Caco-2 (cell line): Measurements from ENCODE around the gene RFTN1. TPM values are rescaled to one million over a fixed set of nuclear protein-coding genes. Genes with fewer than 3 reads are reported as not detected.
A peak's percentile ranks its signal among the peaks of the same experiment; 100 is the strongest.

ENCODE experiments used
- BruUV-seq: library from RNA; stranded (reverse); fragments of 400-500 nt; replicated peaks from 2 replicates; lab custom pipeline; 2021; lab: Mats Ljungman, UMichigan
- CTCF ChIA-PET: fragments of 300-600 bp; sonication (Branson Sonifier 250); formaldehyde crosslinking; loops from one replicate; lab custom pipeline; 2022; ENCODE audit warnings: antibody characterized with exemption; lab: Charles Lee
- POLR2A ChIA-PET: fragments of 300-600 bp; sonication (Branson Sonifier 250); formaldehyde crosslinking; loops from one replicate; lab custom pipeline; 2022; ENCODE audit warnings: antibody characterized with exemption; lab: Charles Lee
- DNase-seq, 2 experiments: peaks; one replicate each; pipeline versions ENCODE4 v3.0.0 to v3.0.0-alpha.2; 2020 to 2022
- H3K27me3 ChIP-seq: replicated peaks from 2 replicates; pipeline ENCODE4 v1.6.0; 2011; ENCODE audit warnings: low read length; ENCODE audit not compliant: control insufficient read depth, insufficient read depth
- H3K36me3 ChIP-seq: 2 replicates; pipeline ENCODE4 v1.5.1; 2011; ENCODE audit warnings: low read length; ENCODE audit not compliant: control insufficient read depth, insufficient read depth
- H3K4me1 ChIP-seq: fragments of 250-450 bp; sonication (Bioruptor Pico); 2 replicates; pipeline ENCODE4 v1.5.1; 2020; ENCODE audit warnings: mild to moderate bottlenecking
- H3K4me3 ChIP-seq: 2 replicates; pipeline ENCODE4 v1.5.1; 2011; ENCODE audit warnings: low read depth, mild to moderate bottlenecking, control low read depth, low read length
- H3K9me3 ChIP-seq: fragments of 250-450 bp; sonication (Bioruptor Pico); 2 replicates; pipeline ENCODE4 v1.5.1; 2020; ENCODE audit warnings: mild to moderate bottlenecking, moderate library complexity
- H3K27ac Mint-ChIP-seq: one replicate; pipeline ENCODE4 v1.8.0; 2022; ENCODE audit warnings: mixed read lengths; ENCODE audit not compliant: unreplicated experiment
- H3K27me3 Mint-ChIP-seq: one replicate; pipeline ENCODE4 v1.8.0; 2022; ENCODE audit warnings: mixed read lengths; ENCODE audit not compliant: insufficient read depth, unreplicated experiment
- H3K36me3 Mint-ChIP-seq: one replicate; pipeline ENCODE4 v1.8.0; 2022; ENCODE audit warnings: mild to moderate bottlenecking, mixed read lengths; ENCODE audit not compliant: insufficient read depth, unreplicated experiment
- H3K4me1 Mint-ChIP-seq: one replicate; pipeline ENCODE4 v1.8.0; 2022; ENCODE audit warnings: low read depth, mixed read lengths; ENCODE audit not compliant: unreplicated experiment
- H3K4me3 Mint-ChIP-seq: one replicate; pipeline ENCODE4 v1.8.0; 2022; ENCODE audit warnings: mild to moderate bottlenecking, moderate library complexity, mixed read lengths; ENCODE audit not compliant: unreplicated experiment
- H3K9me3 Mint-ChIP-seq: one replicate; pipeline ENCODE4 v1.8.0; 2022; ENCODE audit warnings: mixed read lengths; ENCODE audit not compliant: unreplicated experiment
- CTCF ChIP-seq, 2 experiments: fragments of 200-600 bp in 1 of 2; IDR thresholded peaks; 1 replicate in 1 of 2; 2 replicates in 1 of 2; pipeline versions ENCODE4 v1.5.1 to v1.8.0; 2011 to 2022; ENCODE audit warnings: antibody characterized with exemption in 1 of 2, control low read depth in 1 of 2, inconsistent platforms in 1 of 2, low read depth in 1 of 2, low read length in 1 of 2, mild to moderate bottlenecking in 1 of 2, moderate library complexity in 1 of 2; ENCODE audit not compliant: insufficient read depth in 1 of 2, severe bottlenecking in 1 of 2, unreplicated experiment in 1 of 2
- intact Hi-C: fragments of 100-400 bp; cut with micrococcal nuclease; formaldehyde crosslinking; loops from one replicate; pipeline ENCODE4 v1.10.0; 2022; ENCODE audit not compliant: unreplicated experiment
- total RNA-seq: library from RNA; stranded (reverse); gene quantifications from 2 replicates; pipeline ENCODE4 v1.2.3, GENCODE V29; 2022

RFTN1 gene
- total RNA-seq, 1 experiment from 2014 or later = 10.2 TPM

DNA sequence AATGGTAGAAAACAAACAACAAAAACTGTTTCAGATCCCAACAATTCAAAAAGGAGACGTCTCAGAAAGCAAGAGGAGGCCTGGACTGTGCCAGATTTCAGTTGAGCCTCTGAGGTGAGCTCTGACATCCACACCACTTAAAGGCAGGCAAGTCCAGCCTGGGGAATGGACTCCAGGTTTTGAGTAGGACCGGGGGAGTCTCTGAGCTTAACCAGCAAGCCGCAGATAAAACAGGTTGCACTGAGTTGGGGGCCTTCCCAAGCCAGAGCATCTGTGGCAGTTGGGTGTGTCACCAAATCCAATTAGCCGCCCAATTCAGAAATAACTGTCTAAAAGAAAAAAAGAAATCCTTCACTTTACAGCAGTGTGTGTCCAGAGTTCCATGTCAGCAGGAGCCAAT, 193.8 kb downstream of the RFTN1 start:
- intact Hi-C loops = no loop called here
- peaks cover 22% of the 10 kb centered on the region for H3K4me1 ChIP-seq
- Mint-ChIP-seq H3K4me1 (no peaks in the 10 kb centered on the region), H3K36me3 (peaks cover 35% of the 10 kb centered on the region), H3K4me3 (no peak overlapping the region), H3K27me3 (no peaks in the 10 kb centered on the region), H3K27ac (no peak overlapping the region), H3K9me3 (no peaks in the 10 kb centered on the region)
- no peaks in the 10 kb centered on the region for H3K9me3 ChIP-seq
- CTCF ChIA-PET = no interaction called here
- BruUV-seq = no TSS peak
- no peak for DNase-seq
- TF ChIP-seq CTCF (IDR thresholded peaks at IDR 0.05; ENCODE audit: insufficient read depth in 1 of 2, low read depth in 1 of 2, low read length in 1 of 2, severe bottlenecking in 1 of 2, unreplicated experiment in 1 of 2) = no peak
- POLR2A ChIA-PET = no interaction called here
- peaks cover 2% of the 10 kb centered on the region for H3K36me3 ChIP-seq
- no peaks in the 10 kb centered on the region for H3K27me3 ChIP-seq
- H3K4me3 ChIP-seq = no peak overlapping the region

DNA sequence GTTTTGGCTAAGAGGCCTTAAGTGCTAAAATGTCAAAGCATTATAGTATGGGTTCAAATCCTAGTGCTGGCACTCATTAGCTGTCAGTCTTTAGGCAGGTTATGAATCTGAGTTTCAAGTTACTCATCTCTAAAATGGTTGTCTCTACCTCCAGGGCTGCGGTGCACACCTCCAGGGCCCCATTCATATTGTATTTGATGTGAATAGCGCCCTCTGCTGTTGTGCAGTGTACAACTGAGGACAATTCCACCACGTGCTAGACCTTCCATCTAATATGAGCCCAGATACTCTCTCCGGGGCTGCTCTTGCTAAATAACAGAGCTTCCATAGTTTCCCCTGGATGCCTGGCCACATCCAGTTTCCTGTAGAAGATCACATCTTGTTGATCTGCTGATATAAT, 194.2 kb downstream of the RFTN1 start:
- CTCF ChIA-PET = interaction anchor here (0.5 kb wide), 1 partner anchor 51 kb away, joined by 3 read pairs; no protein-coding TSS in a partner anchor
- peak in 1 of 2 experiments; percentile 34 for TF ChIP-seq CTCF (IDR thresholded peaks at IDR 0.05; ENCODE audit: insufficient read depth in 1 of 2, low read depth in 1 of 2, low read length in 1 of 2, severe bottlenecking in 1 of 2, unreplicated experiment in 1 of 2)

GRCh38 chr3:16318176-16318575, 195.3 kb downstream of the RFTN1 start:
- ChIA-PET CTCF (no interaction called here), POLR2A (no interaction called here)
- peak overlapping the region; percentile 49 for H3K27ac Mint-ChIP-seq
- TF ChIP-seq CTCF (IDR thresholded peaks at IDR 0.05; ENCODE audit: insufficient read depth in 1 of 2, low read depth in 1 of 2, low read length in 1 of 2, severe bottlenecking in 1 of 2, unreplicated experiment in 1 of 2) = no peak
- peaks cover 22% of the 10 kb centered on the region for H3K4me1 ChIP-seq
- H3K9me3 ChIP-seq = no peaks in the 10 kb centered on the region
- H3K36me3 Mint-ChIP-seq = peaks cover 28% of the 10 kb centered on the region
- no peaks in the 10 kb centered on the region for H3K4me1 Mint-ChIP-seq
- H3K27me3 Mint-ChIP-seq = no peaks in the 10 kb centered on the region
- H3K27me3 ChIP-seq = no peaks in the 10 kb centered on the region
- BruUV-seq = no TSS peak
- peak in 1 of 2 experiments; percentile 40 for DNase-seq
- intact Hi-C loops = loop anchor here (1.0 kb wide), 1 partner anchor 15 kb away; no protein-coding TSS in a partner anchor
- no peak overlapping the region for H3K4me3 ChIP-seq
- peaks cover 2% of the 10 kb centered on the region for H3K36me3 ChIP-seq
- H3K9me3 Mint-ChIP-seq = no peaks in the 10 kb centered on the region
- H3K4me3 Mint-ChIP-seq = no peak overlapping the region

More for the DNA sequence above, 194.2 kb downstream of the RFTN1 start:
- Mint-ChIP-seq H3K4me1 (no peaks in the 10 kb centered on the region), H3K36me3 (peaks cover 35% of the 10 kb centered on the region), H3K9me3 (no peaks in the 10 kb centered on the region), H3K27me3 (no peaks in the 10 kb centered on the region), H3K27ac (no peak overlapping the region), H3K4me3 (no peak overlapping the region)
- no peaks in the 10 kb centered on the region for H3K9me3 ChIP-seq
- no peak overlapping the region for H3K4me3 ChIP-seq
- BruUV-seq = no TSS peak
- intact Hi-C loops = no loop called here
- POLR2A ChIA-PET = no interaction called here
- no peaks in the 10 kb centered on the region for H3K27me3 ChIP-seq
- DNase-seq = no peak
- peaks cover 2% of the 10 kb centered on the region for H3K36me3 ChIP-seq
- H3K4me1 ChIP-seq = peaks cover 22% of the 10 kb centered on the region
